ENCODE results near the gene YY1.

YY1 gene

GRCh38 chr14:100192250-100192671 lies 46.7 kb upstream of the YY1 start:
- Histone ChIP-seq H3K9me3 (ENCODE audit: control insufficient read depth, insufficient read depth, low read length) (no peaks in the 10 kb centered on the region), H3K36me3 (ENCODE audit: control insufficient read depth, low read length) (no peaks in the 10 kb centered on the region), H3K4me3 (ENCODE audit: low read length) (peak overlapping the region; percentile 77), H3K79me2 (ENCODE audit: control insufficient read depth, low read length) (peaks cover 3% of the 10 kb centered on the region; the same call in 1 of the 2 replicates), H4K20me1 (ENCODE audit: control insufficient read depth, insufficient read depth, low read depth, low read length) (no peaks in the 10 kb centered on the region), H3K27ac (ENCODE audit: low read depth, low read length) (peak overlapping the region; percentile 34), H3K4me2 (ENCODE audit: low read length) (peak overlapping the region; percentile 88), H3F3A (ENCODE audit: control insufficient read depth, insufficient read depth) (no peaks in the 10 kb centered on the region), H3K4me1 (ENCODE audit: control insufficient read depth, low read length) (peaks cover 16% of the 10 kb centered on the region), H3K9me2 (replicated peaks; ENCODE audit: control insufficient read depth, low read length) (no peaks in the 10 kb centered on the region), H3K27me3 (ENCODE audit: control insufficient read depth, low read length) (no peaks in the 10 kb centered on the region)
- no peak for TF ChIP-seq EZH2phosphoT487 (IDR thresholded peaks at IDR 0.05; ENCODE audit: borderline replicate concordance, low read length)
- TF ChIP-seq, protein P1, sequence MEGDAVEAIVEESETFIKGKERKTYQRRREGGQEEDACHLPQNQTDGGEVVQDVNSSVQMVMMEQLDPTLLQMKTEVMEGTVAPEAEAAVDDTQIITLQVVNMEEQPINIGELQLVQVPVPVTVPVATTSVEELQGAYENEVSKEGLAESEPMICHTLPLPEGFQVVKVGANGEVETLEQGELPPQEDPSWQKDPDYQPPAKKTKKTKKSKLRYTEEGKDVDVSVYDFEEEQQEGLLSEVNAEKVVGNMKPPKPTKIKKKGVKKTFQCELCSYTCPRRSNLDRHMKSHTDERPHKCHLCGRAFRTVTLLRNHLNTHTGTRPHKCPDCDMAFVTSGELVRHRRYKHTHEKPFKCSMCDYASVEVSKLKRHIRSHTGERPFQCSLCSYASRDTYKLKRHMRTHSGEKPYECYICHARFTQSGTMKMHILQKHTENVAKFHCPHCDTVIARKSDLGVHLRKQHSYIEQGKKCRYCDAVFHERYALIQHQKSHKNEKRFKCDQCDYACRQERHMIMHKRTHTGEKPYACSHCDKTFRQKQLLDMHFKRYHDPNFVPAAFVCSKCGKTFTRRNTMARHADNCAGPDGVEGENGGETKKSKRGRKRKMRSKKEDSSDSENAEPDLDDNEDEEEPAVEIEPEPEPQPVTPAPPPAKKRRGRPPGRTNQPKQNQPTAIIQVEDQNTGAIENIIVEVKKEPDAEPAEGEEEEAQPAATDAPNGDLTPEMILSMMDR (IDR thresholded peaks at IDR 0.05; ENCODE audit: low read depth, low read length, poor library complexity, severe bottlenecking) = no peak

DNA sequence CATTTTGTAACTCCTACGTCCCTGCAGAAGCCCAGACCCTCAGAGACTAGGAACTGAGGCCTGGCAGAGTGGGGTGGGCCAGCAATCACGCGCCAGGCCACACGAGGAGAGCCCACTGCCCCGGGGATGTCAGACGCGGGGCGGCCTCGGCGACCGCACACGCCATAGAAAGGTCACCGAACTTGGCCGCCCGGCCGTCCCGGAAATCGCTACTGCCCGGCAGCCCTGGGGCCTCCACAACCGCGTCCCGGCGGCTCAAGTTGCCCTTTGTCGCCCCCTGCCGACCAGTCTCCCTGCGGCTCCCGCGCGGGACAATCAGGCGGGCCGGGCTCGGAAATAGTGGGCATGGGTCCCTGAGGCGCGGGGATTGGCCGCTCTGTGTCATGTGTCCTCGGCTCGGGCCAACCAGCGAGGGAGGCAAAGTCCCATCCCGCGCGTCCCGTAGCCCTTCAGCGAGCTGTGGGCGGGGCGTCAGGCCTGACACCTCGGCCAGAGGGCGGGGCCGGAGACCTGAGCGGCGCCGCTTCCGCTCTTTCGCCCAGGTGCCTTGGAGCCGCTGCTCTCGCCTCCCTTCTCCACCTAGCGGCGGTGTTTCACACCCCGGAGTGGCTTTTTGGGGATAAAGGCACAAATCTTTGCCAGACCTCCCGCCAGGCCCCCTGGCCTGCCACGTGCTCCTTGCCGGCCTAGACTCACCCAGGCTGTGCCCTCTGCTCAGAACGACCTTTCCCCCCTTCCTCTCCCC lies 46.1 kb upstream of the YY1 start:
- Histone ChIP-seq H3K79me2 (ENCODE audit: control insufficient read depth, low read length) (peaks cover 3% of the 10 kb centered on the region; the same call in 1 of the 2 replicates), H3K4me1 (ENCODE audit: control insufficient read depth, low read length) (peaks cover 16% of the 10 kb centered on the region), H4K20me1 (ENCODE audit: control insufficient read depth, insufficient read depth, low read depth, low read length) (no peaks in the 10 kb centered on the region), H3K27ac (ENCODE audit: low read depth, low read length) (peak overlapping the region; percentile 51), H3K27me3 (ENCODE audit: control insufficient read depth, low read length) (no peaks in the 10 kb centered on the region), H3K9me2 (replicated peaks; ENCODE audit: control insufficient read depth, low read length) (no peaks in the 10 kb centered on the region), H3F3A (ENCODE audit: control insufficient read depth, insufficient read depth) (no peaks in the 10 kb centered on the region), H3K4me3 (ENCODE audit: low read length) (peak overlapping the region; percentile 77), H3K9me3 (ENCODE audit: control insufficient read depth, insufficient read depth, low read length) (no peaks in the 10 kb centered on the region), H3K4me2 (ENCODE audit: low read length) (peak overlapping the region; percentile 88), H3K36me3 (ENCODE audit: control insufficient read depth, low read length) (no peaks in the 10 kb centered on the region)
- TF ChIP-seq, protein P1 (IDR thresholded peaks at IDR 0.05; ENCODE audit: low read depth, low read length, poor library complexity, severe bottlenecking) = peak; percentile 79
- no peak for TF ChIP-seq EZH2phosphoT487 (IDR thresholded peaks at IDR 0.05; ENCODE audit: borderline replicate concordance, low read length)

DNA sequence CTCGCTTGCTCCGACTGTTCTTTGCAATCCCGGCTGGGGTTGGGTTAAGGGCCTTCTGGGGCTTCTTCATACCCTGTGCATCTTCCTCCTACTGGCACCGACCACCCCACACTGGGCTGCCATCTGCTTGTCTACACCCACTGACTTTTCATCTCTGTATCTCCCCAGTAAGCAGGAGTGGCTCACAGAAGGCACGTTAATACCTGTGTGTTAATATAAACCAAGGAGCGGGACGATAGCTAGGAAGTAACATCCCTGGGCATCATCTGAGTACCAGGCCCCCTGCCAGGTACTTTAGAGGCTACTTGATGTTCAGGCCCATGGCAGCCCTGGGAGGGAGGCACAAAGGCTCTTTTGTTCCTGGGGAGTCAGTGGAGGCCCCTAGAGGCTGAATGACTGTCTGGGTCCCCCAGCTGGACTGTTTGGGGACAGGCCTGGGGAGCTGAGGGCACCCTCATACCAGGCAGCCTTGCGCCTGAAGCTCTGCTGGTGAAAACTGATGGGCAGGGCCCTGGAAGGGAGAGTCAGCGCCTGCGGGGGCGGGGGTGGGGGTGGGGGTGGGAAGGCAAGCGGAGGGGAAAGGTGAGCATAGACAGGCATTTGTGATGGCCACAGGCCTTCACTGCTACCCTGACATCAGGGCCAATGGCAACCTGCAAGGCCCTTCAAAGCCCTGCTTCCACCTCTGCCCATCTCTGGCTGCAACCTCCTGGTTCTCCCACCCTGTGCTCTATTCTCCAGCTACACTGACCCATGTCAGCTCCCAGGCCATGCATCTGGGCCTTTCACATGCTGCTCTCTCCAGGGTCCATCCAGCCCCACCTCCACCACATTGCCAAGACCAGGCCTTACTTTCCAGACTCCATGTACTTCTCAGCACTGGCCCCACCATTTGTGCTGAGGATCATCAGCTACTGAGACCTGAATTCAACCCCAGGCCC lies 45.3 kb upstream of the YY1 start:
- no peaks in the 10 kb centered on the region for H3K27me3 ChIP-seq (ENCODE audit: control insufficient read depth, low read length)
- H3K9me3 ChIP-seq (ENCODE audit: control insufficient read depth, insufficient read depth, low read length) = no peaks in the 10 kb centered on the region
- no peaks in the 10 kb centered on the region for H3K9me2 ChIP-seq (replicated peaks; ENCODE audit: control insufficient read depth, low read length)
- H3K79me2 ChIP-seq (ENCODE audit: control insufficient read depth, low read length) = peaks cover 3% of the 10 kb centered on the region; the same call in 1 of the 2 replicates
- H3K4me1 ChIP-seq (ENCODE audit: control insufficient read depth, low read length) = peaks cover 16% of the 10 kb centered on the region
- H3K4me3 ChIP-seq (ENCODE audit: low read length) = peak overlapping the region; percentile 69
- TF ChIP-seq, protein P1 (IDR thresholded peaks at IDR 0.05; ENCODE audit: low read depth, low read length, poor library complexity, severe bottlenecking) = no peak
- no peak for TF ChIP-seq EZH2phosphoT487 (IDR thresholded peaks at IDR 0.05; ENCODE audit: borderline replicate concordance, low read length)
- no peaks in the 10 kb centered on the region for H3F3A ChIP-seq (ENCODE audit: control insufficient read depth, insufficient read depth)
- no peaks in the 10 kb centered on the region for H4K20me1 ChIP-seq (ENCODE audit: control insufficient read depth, insufficient read depth, low read depth, low read length)
- peak overlapping the region; percentile 86 for H3K4me2 ChIP-seq (ENCODE audit: low read length)
- no peaks in the 10 kb centered on the region for H3K36me3 ChIP-seq (ENCODE audit: control insufficient read depth, low read length)
- H3K27ac ChIP-seq (ENCODE audit: low read depth, low read length) = peak overlapping the region; percentile 51

Measured in DOHH2 (cell line).